Measurements from ENCODE around the gene TRPC1.

GRCh38 chr3:142734834-142735233 lies 11.0 kb downstream of the TRPC1 start:
- TF ChIP-seq POLR2A (IDR thresholded peaks at IDR 0.05): no peak
- TF ChIP-seq CTCF (IDR thresholded peaks at IDR 0.05): no peak

Data from esophagus squamous epithelium (tissue), 4 donors.